IgD-negative memory B cell (primary cell): ENCODE data around the gene PDE8A. TPM values are rescaled to one million over a fixed set of nuclear protein-coding genes. Genes with fewer than 3 reads are reported as not detected.

Source experiments
- H3K27ac Mint-ChIP-seq, 3 donors: one replicate each; pipeline ENCODE4 v1.8.0; 2020 to 2022; ENCODE audit warnings: mild to moderate bottlenecking in 3 of 3, mixed read lengths in 3 of 3, moderate library complexity in 1 of 3
- H3K27me3 Mint-ChIP-seq: one replicate; pipeline ENCODE4 v1.8.0; 2021; ENCODE audit warnings: mixed read lengths
- H3K36me3 Mint-ChIP-seq: one replicate; pipeline ENCODE4 v1.8.0; 2020; ENCODE audit warnings: mild to moderate bottlenecking, mixed read lengths
- H3K4me1 Mint-ChIP-seq, 3 donors: one replicate each; pipeline ENCODE4 v1.8.0; 2020 to 2022; ENCODE audit warnings: mixed read lengths in 3 of 3, mild to moderate bottlenecking in 1 of 3
- H3K4me3 Mint-ChIP-seq, 4 donors: one replicate each; pipeline ENCODE4 v1.8.0; 2020 to 2022; ENCODE audit warnings: mild to moderate bottlenecking in 4 of 4, mixed read lengths in 4 of 4, moderate library complexity in 3 of 4
- H3K9me3 Mint-ChIP-seq, 3 donors: one replicate each; pipeline ENCODE4 v1.8.0; 2020 to 2021; ENCODE audit warnings: mixed read lengths in 3 of 3, mild to moderate bottlenecking in 1 of 3
- polyA plus RNA-seq: library from polyadenylated mRNA; unstranded; fragments of 300-500 nt; fragmentation: Illumina TruSeq; gene quantifications from one replicate; pipeline ENCODE4 v1.2.3, GENCODE V29; 2021

The PDE8A gene
- polyA plus RNA-seq, 1 donor from 2014 or later, result 3.3 TPM

GRCh38 chr15:85108136-85108535 lies 126.5 kb downstream of the PDE8A start:
- Mint-ChIP-seq H3K27ac (no peak overlapping the region), H3K36me3 (peaks cover 3% of the 10 kb centered on the region), H3K9me3 (no peaks in the 10 kb centered on the region), H3K4me1 (no peaks in the 10 kb centered on the region), H3K27me3 (no peaks in the 10 kb centered on the region), H3K4me3 (no peak overlapping the region)

DNA sequence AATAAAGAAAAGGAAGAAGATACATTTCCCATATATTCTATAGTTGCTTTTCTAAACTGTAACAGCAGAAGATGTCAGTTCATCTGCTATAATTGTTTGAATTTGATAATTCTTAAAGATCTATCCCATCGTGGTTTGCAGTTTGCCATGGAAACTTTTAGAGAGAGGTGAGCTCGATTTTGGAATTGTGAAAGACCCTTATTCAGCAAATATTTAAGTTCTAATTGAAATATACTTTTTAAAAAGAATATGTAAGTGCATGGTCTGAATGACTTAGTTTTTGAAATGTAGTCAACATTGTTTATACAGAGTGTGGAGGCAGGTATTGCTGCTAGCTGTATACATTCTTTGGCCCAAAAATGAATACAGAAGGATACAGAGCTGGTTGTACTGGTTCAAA lies 127.7 kb downstream of the PDE8A start:
- H3K4me1 Mint-ChIP-seq, result no peaks in the 10 kb centered on the region
- H3K36me3 Mint-ChIP-seq, result peaks cover 3% of the 10 kb centered on the region
- H3K27ac Mint-ChIP-seq, result no peak overlapping the region
- no peaks in the 10 kb centered on the region for H3K9me3 Mint-ChIP-seq
- no peak overlapping the region for H3K4me3 Mint-ChIP-seq
- H3K27me3 Mint-ChIP-seq, result no peaks in the 10 kb centered on the region

DNA sequence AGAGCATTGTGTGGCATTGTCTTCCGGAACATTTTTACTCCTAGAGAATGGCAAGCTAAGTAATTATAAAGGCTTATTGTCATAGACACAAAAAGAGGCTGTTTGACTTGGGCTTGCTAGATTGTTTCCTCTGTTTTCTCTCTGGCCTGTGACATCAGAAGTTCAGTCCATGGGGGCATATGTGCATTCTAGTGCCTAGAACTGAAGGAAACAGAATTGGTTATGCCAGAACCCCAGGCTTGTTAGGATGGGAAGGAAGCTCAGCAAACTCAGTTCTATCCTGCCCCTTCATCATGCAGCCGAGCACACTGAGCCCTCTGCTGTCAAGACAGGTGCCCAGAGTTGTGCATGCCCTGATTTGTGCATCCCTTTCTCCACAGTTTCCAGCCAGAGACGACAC lies 131.3 kb downstream of the PDE8A start:
- Mint-ChIP-seq H3K36me3 (peaks cover 11% of the 10 kb centered on the region), H3K27me3 (no peaks in the 10 kb centered on the region), H3K27ac (no peak overlapping the region), H3K4me1 (no peaks in the 10 kb centered on the region), H3K9me3 (no peaks in the 10 kb centered on the region), H3K4me3 (no peak overlapping the region)

GRCh38 chr15:85114886-85115285 lies 133.2 kb downstream of the PDE8A start:
- Mint-ChIP-seq H3K27me3 (no peaks in the 10 kb centered on the region), H3K36me3 (peaks cover 12% of the 10 kb centered on the region), H3K4me1 (no peaks in the 10 kb centered on the region), H3K4me3 (no peak overlapping the region), H3K9me3 (no peaks in the 10 kb centered on the region), H3K27ac (no peak overlapping the region)

DNA sequence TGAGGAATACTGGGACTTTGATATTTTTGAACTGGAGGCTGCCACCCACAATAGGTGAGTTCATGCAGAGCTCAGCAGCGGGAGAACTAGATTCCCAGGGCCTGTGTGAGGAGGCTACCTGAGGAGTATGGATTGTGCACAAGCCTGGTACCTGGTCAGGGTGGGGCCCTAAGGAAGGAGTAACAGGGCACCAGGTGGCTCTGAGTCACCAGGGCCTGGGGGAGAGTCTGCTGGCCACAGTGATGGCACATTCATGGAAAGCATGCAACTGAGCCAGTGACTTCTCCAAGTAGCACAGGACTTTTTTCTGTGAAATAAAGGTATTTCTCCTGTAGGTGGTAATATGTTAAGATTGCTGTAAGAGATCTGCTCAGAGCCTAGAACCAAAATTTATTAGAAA lies 134.4 kb downstream of the PDE8A start:
- Mint-ChIP-seq H3K27me3 (no peaks in the 10 kb centered on the region), H3K4me3 (no peak overlapping the region), H3K27ac (no peak overlapping the region), H3K4me1 (no peaks in the 10 kb centered on the region), H3K36me3 (peaks cover 16% of the 10 kb centered on the region), H3K9me3 (no peaks in the 10 kb centered on the region)

- Mint-ChIP-seq H3K36me3 (peaks cover 16% of the 10 kb centered on the region), H3K27ac (no peak overlapping the region), H3K27me3 (no peaks in the 10 kb centered on the region), H3K4me3 (no peak overlapping the region), H3K4me1 (no peaks in the 10 kb centered on the region), H3K9me3 (no peaks in the 10 kb centered on the region)
Observed at GRCh38 chr15:85116494-85116893, 134.8 kb downstream of the PDE8A start.

GRCh38 chr15:85116925-85117646 lies 135.4 kb downstream of the PDE8A start:
- Mint-ChIP-seq H3K36me3 (peaks cover 16% of the 10 kb centered on the region), H3K27ac (no peak overlapping the region), H3K4me3 (no peak overlapping the region), H3K27me3 (no peaks in the 10 kb centered on the region), H3K9me3 (no peaks in the 10 kb centered on the region), H3K4me1 (no peaks in the 10 kb centered on the region)

DNA sequence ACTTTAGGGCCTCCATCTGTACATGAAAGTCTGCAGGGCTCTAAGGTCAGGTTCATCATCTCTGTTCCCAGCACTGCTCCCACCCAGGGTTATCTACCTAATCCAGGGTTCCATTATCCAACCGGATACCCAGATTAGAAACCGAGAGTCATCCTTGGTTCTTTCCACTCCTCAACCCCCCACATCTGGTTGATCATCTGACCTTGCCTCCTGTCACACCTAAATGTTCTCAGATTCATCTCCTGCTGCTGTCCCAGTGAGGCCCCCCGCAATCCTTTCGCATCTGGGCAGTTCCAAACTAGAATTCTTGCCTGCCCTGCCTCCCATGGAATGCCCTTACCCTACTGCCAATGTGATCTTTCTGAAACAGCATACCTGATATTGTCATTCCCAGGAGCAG lies 136.5 kb downstream of the PDE8A start:
- no peak overlapping the region for H3K4me3 Mint-ChIP-seq
- peaks cover 16% of the 10 kb centered on the region for H3K36me3 Mint-ChIP-seq
- no peaks in the 10 kb centered on the region for H3K27me3 Mint-ChIP-seq
- no peaks in the 10 kb centered on the region for H3K9me3 Mint-ChIP-seq
- no peak overlapping the region for H3K27ac Mint-ChIP-seq
- no peaks in the 10 kb centered on the region for H3K4me1 Mint-ChIP-seq

- H3K27me3 Mint-ChIP-seq, result no peaks in the 10 kb centered on the region
- H3K36me3 Mint-ChIP-seq, result peaks cover 16% of the 10 kb centered on the region
- no peak overlapping the region for H3K4me3 Mint-ChIP-seq
- H3K9me3 Mint-ChIP-seq, result no peaks in the 10 kb centered on the region
- no peaks in the 10 kb centered on the region for H3K4me1 Mint-ChIP-seq
- H3K27ac Mint-ChIP-seq, result no peak overlapping the region
Observed at GRCh38 chr15:85118581-85118980, 136.9 kb downstream of the PDE8A start.

DNA sequence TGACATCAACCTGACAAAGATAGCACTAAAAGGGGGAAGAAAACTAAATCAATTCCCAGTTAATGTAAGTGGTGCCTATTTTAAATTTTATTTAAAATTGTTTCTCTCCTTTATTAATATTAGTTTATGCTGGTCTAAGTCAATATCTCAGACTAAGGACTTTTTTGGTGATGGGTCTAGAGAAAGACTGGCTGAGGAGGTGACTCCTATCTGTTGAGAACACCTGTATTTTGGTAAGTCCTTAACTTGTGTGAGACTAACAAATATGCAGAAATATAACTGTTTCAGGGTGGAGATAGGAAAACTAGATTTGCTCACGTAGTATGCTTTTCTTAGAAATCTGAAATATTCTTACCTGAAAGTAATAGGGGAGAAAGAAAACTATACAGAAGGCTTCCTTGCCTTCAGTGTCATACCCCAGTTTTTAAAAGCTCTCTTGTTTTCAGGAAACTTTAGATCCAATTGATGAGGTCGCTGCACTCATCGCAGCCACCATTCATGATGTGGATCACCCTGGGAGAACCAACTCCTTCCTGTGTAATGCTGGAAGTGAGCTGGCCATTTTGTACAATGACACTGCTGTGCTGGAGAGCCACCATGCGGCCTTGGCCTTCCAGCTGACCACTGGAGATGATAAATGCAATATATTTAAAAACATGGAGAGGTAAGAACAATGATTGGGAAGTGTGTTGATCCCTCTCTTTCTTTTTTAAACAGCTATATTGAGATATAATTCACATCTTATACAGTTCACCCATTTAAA lies 138.9 kb downstream of the PDE8A start:
- Mint-ChIP-seq H3K4me1 (no peaks in the 10 kb centered on the region), H3K27ac (no peak overlapping the region), H3K4me3 (no peak overlapping the region), H3K9me3 (no peaks in the 10 kb centered on the region), H3K36me3 (peaks cover 29% of the 10 kb centered on the region), H3K27me3 (no peaks in the 10 kb centered on the region)

- Mint-ChIP-seq H3K4me3 (no peak overlapping the region), H3K36me3 (peaks cover 31% of the 10 kb centered on the region), H3K9me3 (no peaks in the 10 kb centered on the region), H3K4me1 (no peaks in the 10 kb centered on the region), H3K27ac (no peak overlapping the region), H3K27me3 (no peaks in the 10 kb centered on the region)
Observed at GRCh38 chr15:85124173-85124572, 142.5 kb downstream of the PDE8A start.

- H3K4me1 Mint-ChIP-seq, result no peaks in the 10 kb centered on the region
Observed at GRCh38 chr15:85125056-85125661, 143.5 kb downstream of the PDE8A start.

DNA sequence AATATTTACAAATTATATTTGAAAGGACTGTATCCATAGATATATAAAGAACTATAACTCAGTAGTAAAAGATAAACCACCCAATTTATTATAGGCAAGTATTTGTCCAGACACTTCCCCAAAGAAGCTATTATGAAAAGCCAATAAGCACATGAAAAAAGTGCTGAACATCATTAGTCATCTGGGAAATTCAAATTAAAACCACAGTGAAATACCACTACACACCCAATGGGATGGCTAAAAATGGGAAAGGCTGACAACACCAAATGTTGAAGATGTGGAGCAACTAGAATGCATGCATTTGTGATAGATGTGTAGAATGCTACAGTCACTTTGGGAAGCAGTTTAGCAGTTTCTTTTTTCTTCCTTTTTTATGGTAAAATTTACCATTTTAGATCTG lies 147.0 kb downstream of the PDE8A start:
- H3K4me1 Mint-ChIP-seq, result no peaks in the 10 kb centered on the region
- no peak overlapping the region for H3K27ac Mint-ChIP-seq
- H3K4me3 Mint-ChIP-seq, result no peak overlapping the region
- H3K9me3 Mint-ChIP-seq, result peaks cover 2 to 5% (median 4%) of the 10 kb centered on the region in 3 donors
- peaks cover 47% of the 10 kb centered on the region for H3K36me3 Mint-ChIP-seq
- H3K27me3 Mint-ChIP-seq, result no peaks in the 10 kb centered on the region

More at GRCh38 chr15:85125056-85125661, 143.5 kb downstream of the PDE8A start:
- Mint-ChIP-seq H3K36me3 (peaks cover 37% of the 10 kb centered on the region), H3K27me3 (no peaks in the 10 kb centered on the region), H3K9me3 (no peaks in the 10 kb centered on the region), H3K4me3 (no peak overlapping the region), H3K27ac (no peak overlapping the region)

GRCh38 chr15:85129881-85130280 lies 148.2 kb downstream of the PDE8A start:
- peaks cover 2 to 5% (median 4%) of the 10 kb centered on the region in 3 donors for H3K9me3 Mint-ChIP-seq
- H3K27me3 Mint-ChIP-seq, result no peaks in the 10 kb centered on the region
- peaks cover 43% of the 10 kb centered on the region for H3K36me3 Mint-ChIP-seq
- no peak overlapping the region for H3K4me3 Mint-ChIP-seq
- no peak overlapping the region for H3K27ac Mint-ChIP-seq
- no peaks in the 10 kb centered on the region for H3K4me1 Mint-ChIP-seq

- Mint-ChIP-seq H3K4me3 (no peak overlapping the region), H3K9me3 (peaks cover 2 to 5% (median 4%) of the 10 kb centered on the region in 3 donors), H3K27me3 (no peaks in the 10 kb centered on the region), H3K4me1 (no peaks in the 10 kb centered on the region), H3K27ac (peak overlapping the region in 1 of 3 donors; percentile 71), H3K36me3 (peaks cover 40% of the 10 kb centered on the region)
Observed at GRCh38 chr15:85131915-85132314, 150.3 kb downstream of the PDE8A start.
